ENCODE results near the gene ZNF579. TPM values are rescaled to one million over a fixed set of nuclear protein-coding genes. Genes with fewer than 3 reads are reported as not detected.

ZNF579 gene
- total RNA-seq, 1 experiment from 2014 or later, result 19.9 TPM

- DNase-seq, result no peak
- Histone ChIP-seq H4K8ac (replicated peaks; ENCODE audit: insufficient read length, low read depth, low read length) (no peak overlapping the region), H3K9ac (ENCODE audit: extremely low read depth, insufficient read length, low read length) (no peak overlapping the region), H4K91ac (ENCODE audit: insufficient read length, low read depth, low read length) (no peak overlapping the region), H3T11ph (ENCODE audit: low read length) (no peak overlapping the region), H3K4ac (ENCODE audit: low read depth, low read length) (no peak overlapping the region), H2BK20ac (ENCODE audit: low read depth, low read length, poor library complexity, severe bottlenecking) (no peak overlapping the region), H3K79me2 (ENCODE audit: insufficient read depth, low read length) (no peaks in the 10 kb centered on the region), H3K14ac (ENCODE audit: insufficient read depth, low read length) (0 out of 2 replicates have a peak overlapping the region, but pooled peaks have one; percentile 22), H2AK5ac (ENCODE audit: insufficient read length, low read length) (no peak overlapping the region), H4K5ac (ENCODE audit: insufficient read length, low read depth, low read length) (no peak overlapping the region), H2BK5ac (ENCODE audit: insufficient read length, low read length) (no peak overlapping the region), H3K4me1 (ENCODE audit: insufficient read depth, low read length) (no peaks in the 10 kb centered on the region), H3K9me3 (ENCODE audit: control insufficient read depth, low read depth, low read length) (no peaks in the 10 kb centered on the region), H3K56ac (ENCODE audit: insufficient read length, low read depth, low read length) (no peak overlapping the region), H2BK12ac (ENCODE audit: insufficient read length, low read depth, low read length) (no peak overlapping the region), H3K23me2 (ENCODE audit: insufficient read length, low read depth, low read length, poor library complexity, severe bottlenecking) (no peaks in the 10 kb centered on the region), H3K79me1 (ENCODE audit: insufficient read depth, low read depth, low read length, poor library complexity, severe bottlenecking) (no peaks in the 10 kb centered on the region), H2AFZ (ENCODE audit: low read length) (no peak overlapping the region), H3K4me2 (ENCODE audit: insufficient read depth, insufficient read length, low read length) (no peak overlapping the region), H2BK15ac (ENCODE audit: low read depth, low read length) (no peak overlapping the region), H3K18ac (ENCODE audit: insufficient read length, low read depth, low read length) (no peak overlapping the region), H3K23ac (ENCODE audit: insufficient read length, low read depth, low read length) (no peak overlapping the region), H3K27ac (ENCODE audit: insufficient read length, low read depth, low read length) (no peak overlapping the region), H2BK120ac (ENCODE audit: low read depth, low read length, poor library complexity, severe bottlenecking) (no peak overlapping the region), H3K27me3 (ENCODE audit: insufficient read depth, low read length) (no peaks in the 10 kb centered on the region), H4K20me1 (ENCODE audit: control insufficient read depth, insufficient read depth, insufficient read length) (peaks cover 2% of the 10 kb centered on the region)
- Mint-ChIP-seq H3K27ac (no peak overlapping the region), H3K36me3 (ENCODE audit: insufficient read depth in 1 of 3, low read depth in 3 of 3) (peaks cover 0 to 6% (median 0%) of the 10 kb centered on the region in 3 experiments; a peak in 2 of 7 replicates), H3K27me3 (ENCODE audit: low read depth) (peaks cover 17% of the 10 kb centered on the region), H3K9me3 (peaks cover 6 to 14% of the 10 kb centered on the region in 2 experiments; a peak in 4 of 5 replicates), H3K4me1 (peaks cover 15 to 47% of the 10 kb centered on the region in 2 experiments), H3K4me3 (no peak overlapping the region)
- TF ChIP-seq, protein P1, sequence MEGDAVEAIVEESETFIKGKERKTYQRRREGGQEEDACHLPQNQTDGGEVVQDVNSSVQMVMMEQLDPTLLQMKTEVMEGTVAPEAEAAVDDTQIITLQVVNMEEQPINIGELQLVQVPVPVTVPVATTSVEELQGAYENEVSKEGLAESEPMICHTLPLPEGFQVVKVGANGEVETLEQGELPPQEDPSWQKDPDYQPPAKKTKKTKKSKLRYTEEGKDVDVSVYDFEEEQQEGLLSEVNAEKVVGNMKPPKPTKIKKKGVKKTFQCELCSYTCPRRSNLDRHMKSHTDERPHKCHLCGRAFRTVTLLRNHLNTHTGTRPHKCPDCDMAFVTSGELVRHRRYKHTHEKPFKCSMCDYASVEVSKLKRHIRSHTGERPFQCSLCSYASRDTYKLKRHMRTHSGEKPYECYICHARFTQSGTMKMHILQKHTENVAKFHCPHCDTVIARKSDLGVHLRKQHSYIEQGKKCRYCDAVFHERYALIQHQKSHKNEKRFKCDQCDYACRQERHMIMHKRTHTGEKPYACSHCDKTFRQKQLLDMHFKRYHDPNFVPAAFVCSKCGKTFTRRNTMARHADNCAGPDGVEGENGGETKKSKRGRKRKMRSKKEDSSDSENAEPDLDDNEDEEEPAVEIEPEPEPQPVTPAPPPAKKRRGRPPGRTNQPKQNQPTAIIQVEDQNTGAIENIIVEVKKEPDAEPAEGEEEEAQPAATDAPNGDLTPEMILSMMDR (conservative IDR thresholded peaks at IDR 0.05), result no peak
- no CpG with 5 or more reads among the region's 15 CpGs for WGBS (ENCODE audit: extremely low coverage, insufficient read length, low lambda C conversion rate)
Measured at GRCh38 chr19:55544014-55544413, 36.6 kb downstream of the ZNF579 start.

All from H9 (cell line).